DOHH2 (cell line): ENCODE results near the gene CD3G.

ENCODE experiments used
- CTCF ChIP-seq: fragments of 200-600 bp; sonication (generic); IDR thresholded peaks from one replicate; pipeline ENCODE4 v1.5.1; 2014; ENCODE audit warnings: antibody characterized with exemption, mild to moderate bottlenecking, low read depth, low read length; ENCODE audit not compliant: poor library complexity, severe bottlenecking
- EZH2phosphoT487 ChIP-seq: fragments of 200-600 bp; sonication (generic); IDR thresholded peaks from 2 replicates; pipeline ENCODE4 v1.6.1; 2017; ENCODE audit warnings: borderline replicate concordance, mild to moderate bottlenecking, antibody characterized with exemption, low read length, moderate library complexity, mixed read lengths

DNA sequence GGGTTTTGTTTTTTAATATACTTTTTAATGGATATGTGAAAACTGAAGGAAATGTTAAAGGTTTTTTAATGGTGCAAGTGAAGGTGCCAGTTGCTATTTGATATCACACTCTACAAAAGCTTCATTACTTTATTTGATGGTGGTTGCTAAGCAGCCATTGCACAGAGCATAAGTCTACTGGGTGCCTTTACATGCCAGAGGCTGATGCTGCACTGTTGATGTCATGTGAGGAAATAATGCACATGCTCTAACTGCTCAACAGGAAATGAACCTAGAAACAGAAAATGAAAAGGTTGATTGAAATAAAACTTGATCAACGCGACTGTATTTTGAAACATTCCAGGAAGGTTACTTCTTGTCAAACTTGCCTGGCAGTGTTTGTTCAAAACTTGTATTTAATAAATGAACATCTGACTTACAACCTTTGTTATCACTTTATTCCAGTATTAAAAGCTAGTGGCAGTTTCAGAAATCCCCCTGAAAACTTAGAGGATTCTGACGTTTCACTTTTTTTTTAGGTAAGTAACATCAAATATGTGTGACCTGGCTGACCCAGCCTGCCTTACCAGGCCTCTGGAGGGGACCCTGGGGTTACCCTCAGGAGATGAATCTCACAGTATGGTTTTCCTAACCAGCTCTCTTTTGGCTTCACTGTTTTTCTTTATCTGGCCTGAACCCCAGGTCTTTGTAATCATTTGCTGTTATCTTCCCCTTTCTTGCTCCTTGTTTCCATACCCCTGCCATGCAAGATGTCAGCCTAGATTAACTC is 54.8 kb downstream of the CD3G start:
- no peak for TF ChIP-seq CTCF
- no peak for TF ChIP-seq EZH2phosphoT487
